Keratinocyte (primary cell): ENCODE measurements around the gene TAS2R42.

Experiments
- CTCF ChIP-seq, 3 experiments: IDR thresholded peaks in 1 of 3; conservative IDR thresholded peaks in 1 of 3; optimal IDR thresholded peaks in 1 of 3; 2 replicates in 2 of 3; 3 replicates in 1 of 3; pipeline versions ENCODE3 to v1.5.1; 2011; ENCODE audit warnings: low read length in 3 of 3, mild to moderate bottlenecking in 3 of 3, moderate library complexity in 2 of 3, control low read depth in 1 of 3, inconsistent platforms in 1 of 3; ENCODE audit not compliant: insufficient read depth in 2 of 3; ENCODE audit errors: extremely low read depth in 1 of 3
- EZH2 ChIP-seq: IDR thresholded peaks from one replicate; pipeline ENCODE4 v1.6.1; 2012; ENCODE audit warnings: inconsistent platforms, mild to moderate bottlenecking, low read length, moderate library complexity

- TF ChIP-seq CTCF (optimal IDR thresholded peaks at IDR 0.05 in 1 of 3, IDR thresholded peaks at IDR 0.05 in 1 of 3, conservative IDR thresholded peaks at IDR 0.05 in 1 of 3; ENCODE audit: extremely low read depth in 1 of 3, insufficient read depth in 2 of 3, low read length in 3 of 3): no peak
- TF ChIP-seq EZH2: no peak
Observed at GRCh38 chr12:11162502-11162901, 24.2 kb downstream of the TAS2R42 start.
